ENCODE measurements around the gene ZFAND3.

ZFAND3 gene

DNA sequence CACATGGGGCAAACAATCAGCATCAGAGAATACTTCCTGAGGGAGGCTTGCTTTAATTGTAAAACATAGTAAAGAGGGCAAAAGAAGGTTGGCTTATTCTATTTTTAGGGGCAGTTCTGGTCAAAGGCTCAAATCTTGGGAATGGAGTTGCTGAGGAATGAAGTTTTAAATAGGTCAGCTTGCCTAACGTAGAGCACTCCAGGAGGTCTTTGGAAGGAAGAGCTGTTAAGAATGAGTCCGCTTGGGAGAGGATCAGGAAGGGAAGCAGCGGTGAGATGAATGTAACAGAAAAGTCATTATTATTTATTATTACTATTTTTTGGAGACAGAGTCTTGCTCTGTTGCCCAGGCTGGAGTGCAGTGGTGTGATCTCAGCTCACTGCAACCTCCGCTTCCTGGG is 108.7 kb downstream of the ZFAND3 start:
- Histone ChIP-seq H3K4me3 (no peak overlapping the region), H3K27ac (no peak overlapping the region)
- TF ChIP-seq, protein P1, sequence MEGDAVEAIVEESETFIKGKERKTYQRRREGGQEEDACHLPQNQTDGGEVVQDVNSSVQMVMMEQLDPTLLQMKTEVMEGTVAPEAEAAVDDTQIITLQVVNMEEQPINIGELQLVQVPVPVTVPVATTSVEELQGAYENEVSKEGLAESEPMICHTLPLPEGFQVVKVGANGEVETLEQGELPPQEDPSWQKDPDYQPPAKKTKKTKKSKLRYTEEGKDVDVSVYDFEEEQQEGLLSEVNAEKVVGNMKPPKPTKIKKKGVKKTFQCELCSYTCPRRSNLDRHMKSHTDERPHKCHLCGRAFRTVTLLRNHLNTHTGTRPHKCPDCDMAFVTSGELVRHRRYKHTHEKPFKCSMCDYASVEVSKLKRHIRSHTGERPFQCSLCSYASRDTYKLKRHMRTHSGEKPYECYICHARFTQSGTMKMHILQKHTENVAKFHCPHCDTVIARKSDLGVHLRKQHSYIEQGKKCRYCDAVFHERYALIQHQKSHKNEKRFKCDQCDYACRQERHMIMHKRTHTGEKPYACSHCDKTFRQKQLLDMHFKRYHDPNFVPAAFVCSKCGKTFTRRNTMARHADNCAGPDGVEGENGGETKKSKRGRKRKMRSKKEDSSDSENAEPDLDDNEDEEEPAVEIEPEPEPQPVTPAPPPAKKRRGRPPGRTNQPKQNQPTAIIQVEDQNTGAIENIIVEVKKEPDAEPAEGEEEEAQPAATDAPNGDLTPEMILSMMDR (IDR thresholded peaks at IDR 0.05) = no peak
- DNase-seq (ENCODE audit: low spot score) = no peak

DNA sequence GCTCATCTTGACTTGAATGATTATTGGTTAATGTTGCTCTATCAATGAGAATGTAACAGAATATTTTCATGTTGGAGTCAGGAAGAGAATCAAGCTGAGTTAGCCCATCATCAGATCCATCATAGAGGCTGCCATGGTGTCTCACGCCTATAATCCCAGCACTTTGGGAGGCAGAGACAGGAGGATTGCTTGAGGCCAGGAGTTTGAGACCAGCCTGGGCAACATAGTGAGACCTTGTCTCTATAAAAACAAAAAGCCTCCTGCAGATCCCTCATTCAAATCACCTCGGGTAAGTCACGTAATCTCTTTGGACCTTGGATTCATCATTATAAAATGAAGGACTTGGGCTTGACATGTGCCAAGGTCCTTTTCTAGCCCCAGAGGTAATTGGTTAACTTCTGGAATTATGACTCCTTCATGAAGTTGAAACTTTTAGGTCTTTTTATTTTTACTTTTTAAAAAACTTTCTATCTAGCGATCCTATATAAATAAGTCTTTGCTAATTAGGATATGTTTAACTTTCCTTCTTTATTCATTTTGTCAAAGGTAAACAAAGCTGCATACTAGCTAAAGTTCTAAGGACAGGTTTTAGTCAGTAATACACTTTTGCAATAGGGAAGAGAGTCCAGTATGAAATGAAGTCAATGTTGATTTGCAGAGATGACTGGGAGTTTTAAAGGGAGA is 110.9 kb downstream of the ZFAND3 start:
- no peak for DNase-seq (ENCODE audit: low spot score)
- TF ChIP-seq, protein P1 (IDR thresholded peaks at IDR 0.05) = no peak
- no peak overlapping the region for H3K27ac ChIP-seq
- H3K4me3 ChIP-seq = no peak overlapping the region

DNA sequence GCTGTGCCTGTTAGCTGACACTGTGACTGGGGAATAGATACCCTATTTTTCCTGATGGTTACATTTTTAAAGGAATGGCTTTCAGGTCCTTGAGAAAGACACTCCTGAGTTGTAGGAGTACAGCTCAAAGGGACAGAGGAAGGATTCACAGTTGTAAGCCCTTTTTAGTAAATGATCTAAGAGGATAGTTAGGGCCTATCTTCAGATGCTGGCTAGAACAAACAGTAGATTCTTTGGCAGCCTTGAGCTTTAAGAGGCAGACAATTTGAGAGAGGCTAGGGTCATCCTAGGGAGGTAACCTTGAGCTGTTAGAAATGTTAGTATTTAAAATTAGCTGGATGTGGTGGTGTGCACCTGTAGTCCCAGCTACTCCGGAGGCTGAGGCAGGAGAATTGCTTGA is 111.5 kb downstream of the ZFAND3 start:
- no peak overlapping the region for H3K27ac ChIP-seq
- DNase-seq (ENCODE audit: low spot score) = no peak
- TF ChIP-seq, protein P1 (IDR thresholded peaks at IDR 0.05) = no peak
- no peak overlapping the region for H3K4me3 ChIP-seq

DNA sequence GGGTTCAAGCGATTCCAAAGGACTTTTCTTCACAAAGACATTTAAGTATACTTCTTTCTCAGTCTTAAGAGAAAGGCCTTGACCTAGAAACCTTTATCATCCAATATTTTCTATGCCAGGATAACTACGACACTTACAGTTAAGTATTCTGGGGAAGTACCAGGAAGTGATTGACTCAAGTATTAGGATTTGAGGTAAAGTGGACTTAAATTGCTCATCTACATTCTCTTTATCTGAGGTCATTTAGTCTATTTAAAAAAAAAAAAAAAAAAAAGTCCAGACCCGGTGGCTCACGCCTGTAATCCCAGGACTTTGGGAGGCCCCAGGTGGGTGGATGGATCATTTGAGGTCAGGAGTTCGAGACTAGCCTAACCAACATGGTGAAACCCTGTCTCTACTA is 114.7 kb downstream of the ZFAND3 start:
- no peak overlapping the region for H3K27ac ChIP-seq
- no peak overlapping the region for H3K4me3 ChIP-seq
- TF ChIP-seq, protein P1 (IDR thresholded peaks at IDR 0.05) = no peak
- no peak for DNase-seq (ENCODE audit: low spot score)

DNA sequence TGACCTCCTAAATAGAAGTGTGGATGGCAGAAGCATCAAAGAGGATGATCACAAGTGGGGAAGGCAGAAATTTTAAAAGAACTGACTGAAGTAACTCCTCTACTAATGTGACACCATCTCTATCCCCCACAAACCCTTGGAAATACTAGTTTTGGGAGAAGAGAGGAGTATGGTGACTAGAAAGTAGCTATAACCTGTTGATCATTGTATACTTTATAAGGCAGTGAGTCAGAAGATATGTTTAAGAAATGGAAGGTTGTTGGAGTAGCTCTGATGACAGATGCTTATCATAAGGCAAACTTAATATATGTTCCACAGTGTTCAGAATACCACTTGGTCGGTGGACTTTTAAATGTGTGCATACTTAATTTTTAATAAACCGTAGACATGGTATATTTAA is 116.6 kb downstream of the ZFAND3 start:
- DNase-seq (ENCODE audit: low spot score) = no peak
- Histone ChIP-seq H3K4me3 (no peak overlapping the region), H3K27ac (no peak overlapping the region)
- TF ChIP-seq, protein P1 (IDR thresholded peaks at IDR 0.05) = no peak

DNA sequence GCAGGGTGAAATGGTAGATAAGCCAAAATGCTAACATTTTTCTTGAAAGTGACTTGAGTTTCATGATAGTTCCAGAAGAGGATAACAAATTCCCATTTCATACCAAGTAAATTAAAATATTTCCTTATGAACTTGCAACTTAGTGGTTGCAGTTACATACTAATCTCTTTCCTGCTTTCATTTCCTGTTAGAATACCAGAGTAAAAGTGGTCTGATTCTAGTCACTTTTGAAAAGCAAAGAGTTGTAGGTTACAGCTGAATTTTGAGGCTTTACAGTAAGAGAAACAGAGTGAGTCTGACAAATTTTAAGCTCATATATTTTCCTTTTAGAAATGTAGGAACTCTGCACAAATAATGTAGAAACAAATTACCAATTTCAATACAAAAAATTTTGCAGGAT is 117.4 kb downstream of the ZFAND3 start:
- DNase-seq (ENCODE audit: low spot score) = no peak
- TF ChIP-seq, protein P1 (IDR thresholded peaks at IDR 0.05) = no peak
- Histone ChIP-seq H3K27ac (no peak overlapping the region), H3K4me3 (no peak overlapping the region)

DNA sequence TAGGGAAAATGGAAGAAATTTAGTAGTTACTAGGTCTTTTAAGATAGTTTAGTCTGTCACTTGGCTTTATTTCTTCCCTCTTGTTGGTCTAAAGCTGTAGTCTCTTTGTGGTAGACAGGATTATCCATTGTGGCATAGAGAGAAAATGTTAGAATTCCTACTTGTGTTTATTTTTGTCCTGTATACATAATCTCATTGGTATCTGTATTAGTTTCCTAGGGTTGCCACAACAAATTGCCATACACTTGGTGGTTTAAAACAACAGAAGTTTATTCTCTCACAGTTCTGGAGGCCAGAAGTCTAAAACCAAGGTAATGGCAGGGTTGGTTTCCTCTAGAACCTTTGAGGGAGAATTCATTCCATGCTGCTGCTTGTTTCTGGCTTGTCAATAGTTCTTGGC is 119.4 kb downstream of the ZFAND3 start:
- DNase-seq (ENCODE audit: low spot score) = no peak
- Histone ChIP-seq H3K4me3 (no peak overlapping the region), H3K27ac (no peak overlapping the region)
- TF ChIP-seq, protein P1 (IDR thresholded peaks at IDR 0.05) = no peak
